ENCODE measurements around the gene MYRIP. TPM values are rescaled to one million over a fixed set of nuclear protein-coding genes. Genes with fewer than 3 reads are reported as not detected.

MYRIP gene
- total RNA-seq, 1 donor from 2014 or later, result 5.9 TPM

GRCh38 chr3:40242638-40243037, 433.2 kb downstream of the MYRIP start:
- intact Hi-C loops (cut with DNase I), result no loop called here
- no peak overlapping the region for H3K27ac ChIP-seq
- H3K4me3 ChIP-seq, result no peak overlapping the region
- H3K9me3 ChIP-seq, result no peaks in the 10 kb centered on the region
- H3K36me3 ChIP-seq, result no peaks in the 10 kb centered on the region
- ATAC-seq, result no peak
- no peaks in the 10 kb centered on the region for H3K4me1 ChIP-seq
- DNase-seq, result no peak
- no peak for TF ChIP-seq CTCF (IDR thresholded peaks at IDR 0.05)
- no peaks in the 10 kb centered on the region for H3K27me3 ChIP-seq

GRCh38 chr3:40243056-40243455, 433.6 kb downstream of the MYRIP start:
- Histone ChIP-seq H3K27me3 (no peaks in the 10 kb centered on the region), H3K4me1 (no peaks in the 10 kb centered on the region), H3K4me3 (no peak overlapping the region), H3K36me3 (no peaks in the 10 kb centered on the region), H3K9me3 (no peaks in the 10 kb centered on the region), H3K27ac (no peak overlapping the region)
- no peak for TF ChIP-seq CTCF (IDR thresholded peaks at IDR 0.05)
- no peak for DNase-seq
- intact Hi-C loops (cut with DNase I), result no loop called here
- no peak for ATAC-seq

- intact Hi-C loops (cut with DNase I), result no loop called here
- DNase-seq, result no peak
Measured at GRCh38 chr3:40247714-40248454, 438.5 kb downstream of the MYRIP start.

GRCh38 chr3:40248591-40248990, 439.2 kb downstream of the MYRIP start:
- H3K36me3 ChIP-seq, result no peaks in the 10 kb centered on the region
- ATAC-seq, result no peak
- H3K27ac ChIP-seq, result no peak overlapping the region
- TF ChIP-seq CTCF (IDR thresholded peaks at IDR 0.05), result no peak
- DNase-seq, result no peak
- H3K4me1 ChIP-seq, result no peaks in the 10 kb centered on the region
- no peaks in the 10 kb centered on the region for H3K9me3 ChIP-seq
- H3K4me3 ChIP-seq, result no peak overlapping the region
- no peaks in the 10 kb centered on the region for H3K27me3 ChIP-seq
- intact Hi-C loops (cut with DNase I), result no loop called here

More at GRCh38 chr3:40247714-40248454, 438.5 kb downstream of the MYRIP start:
- Histone ChIP-seq H3K4me1 (no peaks in the 10 kb centered on the region), H3K27me3 (no peaks in the 10 kb centered on the region), H3K4me3 (no peak overlapping the region), H3K27ac (no peak overlapping the region), H3K9me3 (no peaks in the 10 kb centered on the region), H3K36me3 (no peaks in the 10 kb centered on the region)
- ATAC-seq, result no peak
- TF ChIP-seq CTCF (IDR thresholded peaks at IDR 0.05), result no peak

- intact Hi-C loops (cut with DNase I), result no loop called here
- no peaks in the 10 kb centered on the region for H3K36me3 ChIP-seq
- H3K27me3 ChIP-seq, result no peaks in the 10 kb centered on the region
- TF ChIP-seq CTCF (IDR thresholded peaks at IDR 0.05), result no peak
- H3K27ac ChIP-seq, result no peak overlapping the region
- H3K9me3 ChIP-seq, result no peaks in the 10 kb centered on the region
- ATAC-seq, result no peak
- H3K4me1 ChIP-seq, result no peaks in the 10 kb centered on the region
- no peak for DNase-seq
- no peak overlapping the region for H3K4me3 ChIP-seq
Measured at GRCh38 chr3:40249168-40249567, 439.8 kb downstream of the MYRIP start.

All from upper lobe of right lung (tissue), 1 donor.